ENCODE measurements around the gene MMEL1.

The MMEL1 gene

GRCh38 chr1:2547210-2548067, 85.4 kb downstream of the MMEL1 start:
- peak; percentile 49 to 67 for DNase-seq (ENCODE audit: extremely low read depth in 1 of 2, low read depth in 1 of 2)

DNA sequence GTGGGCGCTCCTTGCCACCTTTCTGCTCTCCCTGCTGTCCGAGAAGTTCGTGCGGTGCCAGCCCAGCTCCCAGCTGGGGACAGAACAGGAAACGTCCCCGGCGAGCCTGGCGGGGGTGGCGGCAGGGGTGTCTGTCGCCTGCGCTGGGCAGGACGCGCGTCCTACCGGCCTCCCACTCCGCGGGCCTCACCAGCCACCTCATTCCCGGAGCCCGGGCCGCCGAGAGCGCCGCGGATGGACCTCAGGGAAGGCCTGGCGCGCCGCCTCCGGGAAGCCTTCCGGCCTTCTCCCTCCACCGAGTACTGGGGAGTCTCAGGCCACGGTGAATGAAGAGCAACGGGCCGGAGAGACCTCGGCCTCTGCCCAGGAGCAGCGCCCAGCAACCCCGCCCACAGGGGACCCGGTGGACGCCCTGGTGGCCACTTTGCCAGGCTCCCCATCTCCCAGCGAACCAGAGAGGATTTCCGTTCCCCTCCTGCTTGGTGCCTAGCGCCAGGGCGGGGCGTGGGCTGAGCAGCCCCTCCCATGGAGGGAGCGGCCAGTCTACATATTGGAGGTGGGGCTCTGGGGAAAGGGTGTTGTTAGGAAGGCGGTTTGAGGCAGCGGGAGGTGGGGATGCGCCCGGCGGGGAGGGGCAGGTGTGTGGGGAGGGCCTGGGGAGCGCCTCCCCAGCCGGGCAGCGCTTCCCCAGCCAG, 86.2 kb downstream of the MMEL1 start:
- peak; percentile 72 to 82 for DNase-seq (ENCODE audit: extremely low read depth in 1 of 2, low read depth in 1 of 2)

DNA sequence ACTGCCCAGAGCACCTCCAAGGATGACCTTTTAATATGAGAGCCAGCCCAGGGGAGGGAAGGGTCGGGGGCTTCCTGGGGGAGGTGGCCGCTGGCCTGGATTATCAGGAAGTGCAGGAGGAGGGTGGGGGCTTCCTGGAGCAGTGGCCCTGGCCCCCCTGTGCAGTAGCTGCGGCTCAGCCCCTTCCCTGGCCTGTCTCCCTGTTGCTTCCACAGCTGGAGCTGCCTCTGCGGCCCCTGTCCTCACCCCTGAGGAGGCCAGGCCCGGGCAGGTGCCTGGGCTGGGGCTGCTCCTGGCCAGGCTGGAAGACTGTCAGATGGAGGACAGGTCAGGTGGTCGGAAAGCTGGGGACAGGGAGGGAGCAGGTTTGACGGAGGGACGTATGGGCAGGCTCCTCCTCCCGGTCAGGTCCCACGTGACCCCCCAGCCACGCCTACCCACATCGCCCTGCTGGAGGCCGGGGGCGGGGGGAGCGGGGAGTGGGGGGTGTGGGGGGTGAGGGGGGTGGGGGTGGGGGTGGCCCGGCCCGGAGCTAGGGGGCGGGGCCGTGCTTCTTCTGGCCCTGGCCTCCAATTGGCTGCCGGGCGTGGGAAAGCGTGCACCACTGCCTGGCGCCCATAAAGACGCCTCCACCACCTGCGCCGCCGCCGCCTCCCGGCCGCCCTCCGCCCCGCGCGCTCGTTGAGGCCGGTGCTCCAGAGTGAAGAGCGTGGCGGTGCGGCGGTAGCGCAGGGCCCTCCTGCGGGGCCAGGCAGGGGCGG, 86.9 kb downstream of the MMEL1 start:
- DNase-seq (ENCODE audit: extremely low read depth in 1 of 2, low read depth in 1 of 2), result peak; percentile 74 to 79

- no peak for DNase-seq (ENCODE audit: extremely low read depth in 1 of 2, low read depth in 1 of 2)
These were observed 87.8 kb downstream of the MMEL1 start for GRCh38 chr1:2544875-2545640.

DNA sequence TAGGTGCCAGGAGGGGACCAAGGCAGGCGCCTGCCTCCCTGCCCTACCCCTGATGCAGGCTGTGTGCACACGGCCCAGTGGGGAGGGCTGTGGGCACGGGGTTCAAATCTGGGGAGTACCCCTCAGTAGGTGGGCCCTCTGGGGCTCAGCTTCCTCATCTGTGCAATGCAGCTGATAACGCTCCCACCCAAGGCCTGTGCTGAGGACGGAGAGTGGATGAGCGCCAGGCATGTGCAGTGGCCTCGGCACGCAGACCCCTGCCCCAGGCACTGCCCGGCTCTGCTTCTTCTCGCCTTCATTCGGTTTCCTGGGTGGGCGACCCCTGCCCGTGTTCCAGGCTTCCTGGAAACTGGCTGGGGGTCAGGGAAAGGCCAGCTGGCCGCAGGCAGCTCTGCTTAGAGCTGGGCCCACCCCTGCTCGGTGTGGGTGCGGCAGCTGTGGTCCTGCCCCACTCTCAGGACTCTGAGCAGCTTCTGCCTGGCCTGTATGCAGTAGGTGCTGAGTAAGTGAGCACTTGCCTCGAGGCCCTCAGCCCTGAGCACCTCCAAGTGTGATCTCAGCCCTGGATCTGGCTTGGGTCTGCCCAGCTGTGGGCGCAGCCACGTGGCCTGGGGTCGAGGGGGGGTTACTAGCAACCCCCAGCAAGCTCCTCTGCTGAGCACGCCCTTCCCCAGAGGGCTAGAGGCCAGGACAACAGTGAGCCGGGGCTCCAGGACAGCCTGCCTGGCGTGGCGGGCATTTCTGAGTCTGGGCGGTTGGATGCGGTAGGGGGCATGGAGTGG, 88.5 kb downstream of the MMEL1 start:
- no peak for DNase-seq (ENCODE audit: extremely low read depth in 1 of 2, low read depth in 1 of 2)

- no peak for DNase-seq (ENCODE audit: extremely low read depth in 1 of 2, low read depth in 1 of 2)
These were observed 89.2 kb downstream of the MMEL1 start for GRCh38 chr1:2543543-2544092.

GRCh38 chr1:2542246-2542915, 90.4 kb downstream of the MMEL1 start:
- no peak for DNase-seq (ENCODE audit: extremely low read depth in 1 of 2, low read depth in 1 of 2)

- no peak for DNase-seq (ENCODE audit: extremely low read depth in 1 of 2, low read depth in 1 of 2)
These were observed 91.1 kb downstream of the MMEL1 start for GRCh38 chr1:2541619-2542245.

DNA sequence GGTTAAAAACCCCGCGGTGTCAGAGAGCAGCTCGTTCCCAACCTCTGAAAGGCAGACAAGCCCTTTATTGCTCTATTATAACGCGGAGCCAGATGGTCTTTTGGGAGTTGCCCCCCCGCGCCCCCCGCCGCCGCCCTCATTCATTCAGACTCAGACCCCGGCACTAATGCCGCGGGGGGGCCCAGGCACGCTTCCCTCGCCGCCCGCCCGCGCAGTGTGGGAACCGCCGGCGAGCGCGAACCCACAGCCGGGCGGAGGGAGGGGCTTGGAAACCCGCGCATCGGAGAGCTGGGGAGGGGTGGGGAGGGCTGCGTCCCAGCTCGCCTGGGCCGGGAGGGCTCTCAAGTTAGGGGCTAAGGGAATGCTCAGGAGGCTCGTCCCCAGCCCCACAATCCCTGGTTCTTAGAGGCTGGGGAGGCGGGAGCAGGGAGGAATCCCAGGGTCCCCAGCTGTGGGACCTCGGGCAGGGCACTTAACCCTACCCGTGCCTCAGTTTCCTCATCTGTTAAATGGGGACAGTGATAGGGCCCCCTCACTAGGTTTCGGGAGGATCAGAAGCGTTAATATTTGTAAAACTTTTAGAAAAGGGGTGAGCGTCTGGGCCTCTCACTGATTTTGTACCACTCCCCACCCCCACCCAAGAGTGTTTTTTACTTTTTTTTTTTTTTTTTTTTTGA, 91.9 kb downstream of the MMEL1 start:
- DNase-seq (ENCODE audit: extremely low read depth in 1 of 2, low read depth in 1 of 2), result no peak
